Amniotic stem cell (primary cell): ENCODE data around the gene SLC38A9.

Source experiments
- DNase-seq: peaks from one replicate; lab custom pipeline; 2025; lab: John Stamatoyannopoulos, UW

The SLC38A9 gene

DNA sequence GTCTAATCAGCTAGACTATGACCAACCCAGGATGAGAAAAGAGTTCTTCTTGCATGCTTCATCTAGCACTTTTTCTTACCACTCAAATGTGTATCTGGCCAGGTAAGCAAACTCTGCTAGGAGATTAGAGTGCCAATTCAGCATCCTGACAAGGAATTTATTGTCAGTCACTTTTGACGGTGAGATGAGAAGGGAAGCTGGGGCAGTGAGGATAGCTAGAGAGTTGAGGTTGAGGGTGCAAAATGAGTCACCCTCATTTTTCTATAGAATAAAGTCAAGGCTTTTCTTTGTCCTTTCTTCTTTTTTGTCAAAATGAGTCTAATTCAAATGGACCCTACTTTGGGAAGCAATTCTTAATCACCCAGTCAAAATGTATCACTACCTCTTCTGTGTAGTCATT is 102.7 kb downstream of the SLC38A9 start:
- DNase-seq, result no peak

DNA sequence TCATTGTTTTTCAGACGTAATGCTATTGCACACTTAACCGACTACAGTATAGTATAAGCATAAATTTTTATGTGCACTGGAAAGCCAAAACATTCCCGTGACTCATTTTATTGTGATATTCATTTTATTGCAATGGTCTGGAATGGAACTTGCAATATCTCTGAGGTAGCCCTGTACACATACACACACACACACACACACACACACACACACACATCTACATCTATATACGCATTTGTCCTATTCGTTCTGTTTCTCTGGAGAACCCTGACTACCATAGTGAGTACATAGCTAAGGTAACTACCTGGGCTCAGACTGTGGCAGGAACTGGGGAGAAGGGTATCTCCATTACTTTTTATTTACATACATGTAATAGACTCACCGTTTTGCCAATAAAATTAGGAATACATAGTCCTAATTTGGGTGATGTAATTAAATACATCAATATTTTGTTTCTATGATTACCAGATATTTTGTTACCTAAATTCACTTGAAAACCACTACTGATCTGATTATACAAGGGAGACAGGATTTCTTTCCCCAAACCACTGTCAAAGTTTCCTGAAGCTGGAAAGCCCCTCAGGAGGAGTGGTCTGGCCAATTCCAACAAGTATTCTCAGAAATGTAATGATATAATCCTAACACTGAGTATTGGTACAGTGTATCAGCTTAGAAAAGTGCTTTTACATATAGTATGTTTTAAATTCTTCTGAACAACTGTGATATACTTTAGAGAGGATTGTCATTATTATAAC is 103.4 kb downstream of the SLC38A9 start:
- DNase-seq, result no peak

DNA sequence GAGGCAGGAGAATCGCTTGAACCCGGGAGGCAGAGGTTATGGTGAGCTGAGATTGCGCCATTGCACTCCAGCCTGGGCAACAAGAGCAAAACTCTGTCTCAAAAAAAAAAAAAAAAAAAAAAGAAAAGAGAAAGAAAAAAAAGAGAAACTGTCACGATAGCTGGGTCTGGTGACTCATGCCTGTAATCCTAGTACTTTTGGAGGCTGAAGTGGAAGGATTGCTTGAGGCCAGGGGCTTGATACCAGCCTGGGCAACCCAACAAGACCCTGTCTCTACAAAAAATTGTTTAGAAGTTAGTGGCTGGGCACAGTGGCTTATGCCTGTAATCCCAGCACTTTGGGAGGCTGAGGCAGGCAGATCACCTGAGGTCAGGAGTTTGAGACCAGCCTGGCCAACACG is 104.8 kb downstream of the SLC38A9 start:
- DNase-seq, result peak; percentile 16

DNA sequence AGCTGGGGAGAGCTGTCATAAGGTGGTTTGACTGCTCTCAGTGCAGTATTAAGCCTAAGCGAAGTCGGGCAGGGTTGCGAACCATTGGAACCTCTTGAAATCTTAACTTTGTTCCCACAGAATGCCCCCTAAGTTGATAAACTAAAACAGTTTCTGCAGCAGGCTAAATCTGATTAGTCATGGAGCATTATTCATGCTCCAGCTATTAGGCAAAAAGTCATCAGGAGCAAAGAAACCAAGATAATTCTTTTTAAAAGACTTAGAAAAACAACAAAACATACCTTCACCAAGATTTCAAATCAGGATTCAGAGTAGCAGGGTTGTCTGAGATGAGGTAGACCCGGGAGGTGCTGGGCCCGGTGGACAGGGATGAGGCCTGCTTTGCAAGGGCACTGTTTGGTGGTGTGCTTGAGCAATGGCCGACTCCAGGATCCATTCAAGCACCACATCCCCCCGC is 107.5 kb downstream of the SLC38A9 start:
- DNase-seq, result peak; percentile 14

DNA sequence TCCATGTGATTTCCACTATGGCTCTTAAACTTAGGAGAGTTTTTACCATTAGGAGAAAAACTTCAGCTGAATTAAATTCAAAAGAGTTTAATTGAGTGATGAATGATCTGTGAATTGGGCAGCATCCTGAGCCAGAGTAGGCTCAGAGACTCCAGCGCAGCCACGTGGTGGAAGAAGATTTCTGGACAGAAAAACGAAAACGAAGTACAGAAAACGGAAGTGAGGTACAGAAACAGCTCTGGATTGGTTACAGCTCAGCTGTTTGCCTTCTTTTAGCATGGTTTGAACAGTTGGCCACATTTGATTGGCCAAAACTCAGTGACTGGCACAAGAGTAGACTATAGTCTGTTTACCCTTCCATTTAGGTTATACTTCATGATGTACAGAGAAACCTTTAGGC is 108.2 kb downstream of the SLC38A9 start:
- DNase-seq, result no peak

DNA sequence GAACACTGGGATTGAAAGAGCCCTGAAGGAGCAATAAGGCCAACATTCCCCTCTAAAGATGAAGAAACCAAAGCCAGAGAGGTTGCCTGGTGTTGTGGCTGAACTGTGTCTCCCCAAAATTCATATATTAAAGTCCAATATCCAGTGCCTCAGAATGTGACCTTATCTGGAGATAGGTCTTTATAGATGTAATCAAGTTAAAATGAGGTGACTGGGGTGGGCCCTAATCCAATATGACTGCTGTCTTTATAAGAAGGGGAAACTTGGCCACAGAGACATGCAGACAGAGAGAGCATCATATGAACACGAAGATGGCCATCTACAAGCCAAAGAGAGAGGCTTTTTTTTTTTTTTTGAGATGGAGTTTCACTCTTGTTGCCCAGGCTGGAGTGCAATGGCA is 110.5 kb downstream of the SLC38A9 start:
- DNase-seq, result no peak

DNA sequence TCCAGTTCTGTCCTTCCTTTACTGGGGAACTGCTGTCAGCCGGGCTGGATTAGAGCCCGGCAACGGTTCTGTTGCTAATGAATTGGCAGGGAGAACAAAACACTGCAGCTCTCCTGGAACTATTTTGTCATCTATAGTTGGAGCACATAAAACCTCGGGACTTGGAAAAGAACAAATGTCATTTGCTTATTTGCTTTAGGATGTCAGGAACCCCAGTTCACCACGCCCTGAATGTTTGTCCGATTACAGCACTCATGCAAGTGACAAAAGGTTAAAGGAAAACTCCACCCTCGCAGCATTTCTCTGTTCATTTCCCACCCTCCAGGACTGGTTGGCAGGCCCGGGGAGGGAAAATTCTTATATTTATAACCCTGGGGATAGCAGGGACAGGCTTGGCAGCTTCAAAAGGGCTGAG is 110.9 kb downstream of the SLC38A9 start:
- DNase-seq, result peak; percentile 25

DNA sequence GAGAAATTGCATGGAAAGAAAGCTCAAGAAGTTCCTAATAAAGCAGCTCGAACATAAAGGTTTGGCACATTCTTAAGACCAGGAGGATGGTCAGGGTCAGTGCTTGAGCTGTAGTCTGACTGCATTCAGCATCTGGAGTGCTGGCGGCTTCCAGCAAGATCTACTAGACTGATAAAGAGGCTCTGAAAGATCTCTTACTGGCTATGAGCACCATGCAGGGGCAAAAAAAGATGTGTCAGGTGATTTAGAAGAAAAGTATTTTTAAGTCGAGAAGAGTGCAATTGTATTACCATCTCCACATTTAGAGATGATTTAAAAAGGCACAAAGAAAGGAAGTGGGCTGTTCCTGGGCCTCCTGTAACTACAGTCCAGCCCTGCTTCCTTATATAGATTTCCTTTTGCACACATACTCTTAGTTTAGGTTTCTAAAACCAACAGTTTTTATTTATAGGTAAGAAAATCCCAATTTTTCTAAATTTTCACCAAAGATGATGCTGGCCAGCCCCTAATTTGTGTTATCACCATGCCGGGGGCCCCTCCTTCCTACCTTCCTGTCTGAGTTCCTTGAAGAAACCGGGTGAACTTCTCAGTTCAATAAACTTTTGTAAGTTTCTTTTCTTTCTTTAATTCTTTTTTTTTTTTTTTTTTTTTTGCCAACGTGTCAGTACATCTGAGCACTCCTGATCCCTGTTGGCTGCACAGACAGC is 111.5 kb downstream of the SLC38A9 start:
- no peak for DNase-seq

DNA sequence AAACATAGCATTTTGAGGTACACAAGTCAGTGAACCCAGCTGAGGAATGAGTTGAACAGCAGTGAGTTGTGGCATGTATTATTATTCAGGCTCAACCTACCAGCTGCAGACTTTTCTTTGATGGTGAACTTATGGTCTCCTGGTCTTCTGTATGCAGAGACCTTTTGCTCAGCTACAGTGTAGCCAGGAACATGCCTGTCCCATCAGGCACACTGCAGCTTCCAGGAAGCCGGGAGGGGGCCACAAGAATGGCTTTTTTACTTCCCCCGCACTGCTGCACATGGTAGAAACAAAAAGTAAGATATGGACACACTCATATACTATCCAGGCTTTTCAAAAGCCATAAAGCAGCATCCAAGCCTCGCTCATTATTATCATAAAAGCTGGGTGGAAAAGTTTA is 112.0 kb downstream of the SLC38A9 start:
- DNase-seq, result no peak

DNA sequence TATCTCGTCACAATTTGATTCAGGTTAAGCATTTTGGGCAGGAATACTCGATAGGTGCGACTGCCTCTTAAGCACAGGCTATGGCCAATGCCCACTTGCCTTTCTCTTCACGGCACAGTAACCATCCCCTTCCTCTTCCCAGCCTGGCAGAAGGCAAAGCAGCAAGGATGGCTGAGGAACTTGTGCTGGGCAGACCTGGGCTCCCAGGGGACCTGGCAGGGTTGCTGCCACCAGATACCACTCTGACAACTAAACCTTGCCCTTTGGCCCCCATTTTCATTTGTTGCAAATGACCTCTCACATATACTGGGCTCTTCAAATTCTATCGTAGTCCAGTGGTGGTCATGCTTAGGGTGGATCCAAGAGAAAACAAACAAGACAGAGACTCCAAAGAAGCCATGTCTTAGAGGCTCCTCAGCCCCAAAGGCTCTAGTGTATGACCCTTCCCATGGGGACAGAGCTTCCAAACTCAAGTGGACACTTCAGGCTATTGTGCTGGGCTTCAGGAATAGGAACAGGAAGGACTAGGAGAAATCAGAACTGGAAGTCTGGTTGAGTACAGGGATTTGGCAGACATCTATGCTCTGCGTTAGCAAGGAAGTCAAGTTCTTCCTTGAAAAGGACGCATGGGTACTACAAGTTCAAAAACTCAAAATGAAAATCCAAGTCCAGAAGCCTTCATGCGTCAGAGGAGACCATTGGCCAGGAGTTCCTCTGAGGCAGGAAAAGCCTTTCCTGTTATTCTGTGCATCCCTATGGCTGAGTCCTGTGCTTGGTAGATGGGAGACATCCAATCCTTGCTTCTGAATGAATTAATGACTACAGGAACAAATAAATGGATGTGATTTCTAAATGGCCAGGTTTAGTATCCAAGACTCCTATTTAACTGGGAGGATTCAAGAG is 112.7 kb downstream of the SLC38A9 start:
- DNase-seq, result no peak

DNA sequence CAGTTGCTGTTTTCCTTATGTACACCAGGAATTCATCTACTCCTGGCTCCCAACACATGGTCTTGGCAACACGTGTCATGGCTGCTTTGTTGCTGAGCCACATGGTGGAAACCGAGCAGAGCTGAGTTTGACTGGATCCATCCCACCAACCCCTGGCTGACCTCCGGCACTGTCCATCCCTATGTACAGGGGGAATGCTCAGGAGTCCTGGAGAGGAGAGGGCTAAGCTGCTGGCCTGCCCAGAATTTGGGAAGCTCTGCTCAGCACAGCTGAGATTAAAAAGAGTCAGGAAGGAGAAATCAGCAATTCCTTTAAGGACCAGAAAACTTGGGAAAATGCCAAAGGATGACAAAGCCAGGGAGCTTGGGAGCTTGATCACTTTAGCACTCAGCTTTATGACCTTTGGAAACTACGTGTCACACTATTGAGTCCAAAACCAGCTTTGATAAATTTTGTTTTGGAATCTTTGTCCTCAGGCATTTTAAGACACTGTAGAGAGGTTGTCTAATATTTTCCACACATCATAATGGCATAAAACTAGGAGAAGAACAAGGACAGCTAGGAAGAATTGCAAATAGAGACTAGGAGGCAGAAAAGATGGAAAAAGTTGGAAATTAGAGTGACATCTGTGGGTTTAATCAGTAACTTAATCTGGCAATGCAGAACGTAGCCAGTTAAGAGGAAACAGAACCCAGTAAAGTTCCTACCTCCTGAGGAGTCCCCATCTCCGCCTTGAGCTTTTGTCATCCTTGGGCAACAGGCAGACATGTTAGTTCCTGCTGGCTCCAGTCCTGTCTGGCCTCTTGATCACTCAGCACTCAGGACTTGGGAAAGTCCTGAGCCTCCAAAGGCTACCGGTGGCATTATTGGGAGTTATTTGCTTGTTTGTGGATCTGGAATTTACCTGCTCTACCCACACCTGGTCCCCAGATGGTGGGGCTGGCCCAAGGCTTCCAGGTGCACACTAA is 114.8 kb downstream of the SLC38A9 start:
- peak; percentile 75 for DNase-seq

DNA sequence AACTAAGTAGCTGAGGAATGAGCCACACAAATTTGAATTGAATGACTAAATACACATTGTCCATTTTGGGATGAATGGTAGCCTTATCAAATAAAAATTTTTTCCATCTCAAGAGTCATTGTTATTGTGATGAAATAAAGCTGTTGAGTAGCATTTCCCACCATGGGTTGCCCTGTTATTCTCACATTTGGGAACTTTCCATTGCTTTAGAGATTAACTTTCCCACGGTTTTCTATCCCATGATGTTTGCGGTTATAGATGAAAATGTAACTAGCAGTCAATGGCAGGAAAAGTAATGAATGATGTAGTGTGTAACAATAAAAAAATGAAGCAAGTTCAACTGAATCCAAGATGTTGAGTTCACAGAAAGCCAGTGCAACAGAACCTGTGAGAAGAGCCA is 117.5 kb downstream of the SLC38A9 start:
- DNase-seq, result no peak

DNA sequence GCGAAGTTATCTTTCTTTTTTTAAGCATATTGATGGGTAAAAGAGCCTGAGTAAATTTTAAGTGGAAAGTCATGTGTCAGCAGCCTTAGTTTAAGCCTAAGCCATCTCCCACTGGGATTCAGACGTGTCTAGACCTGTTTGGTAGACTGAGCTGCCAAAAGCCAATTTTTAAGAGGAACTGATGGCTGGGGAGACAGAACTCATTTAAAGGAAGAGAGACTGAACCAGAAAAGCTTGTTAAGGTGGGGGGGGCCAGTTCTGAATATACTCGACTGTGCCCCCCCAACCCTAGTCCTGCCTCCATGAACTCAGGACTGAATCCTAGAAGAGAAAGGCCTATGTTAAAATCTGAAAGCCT is 119.0 kb downstream of the SLC38A9 start:
- no peak for DNase-seq

DNA sequence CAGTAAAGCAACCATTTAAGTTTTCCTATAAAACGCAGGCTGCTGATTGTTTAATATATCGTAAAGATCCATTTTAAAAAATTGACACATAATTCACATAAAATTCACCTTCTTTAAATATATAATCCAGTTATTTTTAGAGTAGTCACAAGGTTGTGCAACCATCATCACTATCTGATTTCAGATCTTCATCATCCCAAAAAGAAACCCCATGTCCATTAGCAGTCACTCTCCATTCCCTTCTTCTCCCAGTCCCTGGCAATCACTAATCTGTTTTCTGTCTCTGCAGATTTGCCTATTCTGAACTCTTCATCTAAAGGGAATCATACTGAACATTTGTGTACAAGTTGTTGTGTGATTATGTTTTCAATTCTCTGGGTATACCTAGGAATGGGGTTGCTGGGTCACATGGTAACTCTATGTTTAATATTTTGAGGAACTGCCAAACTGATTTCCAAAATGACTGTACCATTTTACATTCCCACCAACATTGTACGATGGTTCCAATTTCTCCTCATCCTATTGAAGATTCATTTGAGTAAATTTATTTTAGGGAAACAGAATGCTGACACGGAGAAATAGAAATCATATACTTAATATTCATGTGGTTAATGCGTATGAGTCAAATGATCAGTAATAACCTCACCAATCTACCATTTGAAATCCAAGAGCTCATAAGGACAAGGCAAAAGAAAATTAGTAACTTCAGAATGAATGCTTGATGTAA is 119.6 kb downstream of the SLC38A9 start:
- DNase-seq, result no peak

DNA sequence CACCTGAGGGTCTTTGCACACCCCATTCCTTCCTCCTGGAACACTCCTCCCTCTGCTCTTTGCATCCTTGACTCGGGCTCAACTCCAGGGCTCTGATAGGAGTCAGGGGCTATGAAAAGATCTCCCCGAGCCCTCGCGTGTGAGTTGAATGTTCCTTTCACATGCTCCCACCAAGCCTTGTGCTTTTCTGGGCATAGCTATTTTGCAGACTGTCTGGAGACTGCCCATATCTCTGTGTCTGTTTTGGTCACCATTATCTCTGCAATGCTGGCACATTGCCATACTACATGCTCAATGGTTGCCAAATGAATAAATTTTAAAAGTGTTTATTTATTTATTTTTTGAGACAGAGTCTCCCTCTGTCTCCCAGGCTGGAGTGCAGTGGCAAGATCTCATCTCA is 120.4 kb downstream of the SLC38A9 start:
- no peak for DNase-seq

DNA sequence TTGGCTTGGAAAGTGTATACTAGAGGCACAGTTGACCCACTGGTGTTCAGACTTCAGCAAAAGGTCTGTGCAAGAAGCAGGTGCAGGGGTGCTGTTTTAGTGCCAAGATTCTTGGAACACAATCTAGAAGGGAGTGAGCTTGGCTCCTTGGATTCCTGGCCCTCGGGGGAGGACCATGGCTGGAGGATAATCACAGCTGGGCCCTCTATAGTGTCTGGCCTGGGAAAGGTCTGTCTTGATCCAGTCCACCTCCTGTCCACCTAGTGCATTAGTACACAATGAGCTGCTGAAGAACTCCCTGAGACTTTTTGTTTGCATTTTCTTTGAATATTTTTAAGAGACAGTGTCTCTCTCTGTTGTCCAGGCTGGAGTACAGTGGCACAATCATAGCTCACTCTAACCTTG is 126.9 kb downstream of the SLC38A9 start:
- no peak for DNase-seq

DNA sequence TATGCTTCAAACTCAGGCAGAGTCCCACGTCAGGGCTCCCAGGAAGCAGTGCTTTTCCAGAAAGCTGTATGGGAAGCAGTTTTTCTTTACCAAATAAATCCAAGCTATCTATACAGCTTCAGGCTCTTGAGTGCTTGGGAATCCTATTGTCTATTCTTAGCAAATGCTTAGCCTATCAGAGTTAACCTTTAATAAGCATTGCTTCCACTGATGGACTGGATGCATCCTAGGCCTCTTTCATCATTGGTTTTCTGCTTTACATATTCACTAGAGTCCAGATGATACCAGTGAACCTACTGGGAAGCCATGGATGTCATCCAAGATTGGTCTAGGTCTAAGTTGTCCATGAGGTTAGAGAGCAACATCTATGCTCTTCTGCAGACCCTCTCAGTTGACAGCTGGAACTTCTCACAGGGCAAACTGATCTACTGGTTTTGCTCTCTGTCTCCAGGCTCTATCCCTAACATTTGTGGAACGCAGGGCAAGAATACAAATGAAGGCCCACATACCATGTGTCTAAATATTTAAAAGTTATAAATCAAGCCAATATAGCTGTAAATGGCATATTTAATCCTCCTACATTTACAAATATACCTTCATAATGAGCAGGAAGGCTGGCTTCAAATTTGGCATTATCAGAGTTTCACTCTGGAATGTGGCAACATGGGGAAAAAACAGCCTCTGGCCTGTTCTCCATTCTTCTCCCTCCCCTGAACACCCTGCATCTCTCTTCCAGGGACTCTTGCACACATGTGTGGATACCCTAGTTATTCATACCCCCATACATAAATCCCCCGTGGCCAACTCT is 127.5 kb downstream of the SLC38A9 start:
- no peak for DNase-seq

DNA sequence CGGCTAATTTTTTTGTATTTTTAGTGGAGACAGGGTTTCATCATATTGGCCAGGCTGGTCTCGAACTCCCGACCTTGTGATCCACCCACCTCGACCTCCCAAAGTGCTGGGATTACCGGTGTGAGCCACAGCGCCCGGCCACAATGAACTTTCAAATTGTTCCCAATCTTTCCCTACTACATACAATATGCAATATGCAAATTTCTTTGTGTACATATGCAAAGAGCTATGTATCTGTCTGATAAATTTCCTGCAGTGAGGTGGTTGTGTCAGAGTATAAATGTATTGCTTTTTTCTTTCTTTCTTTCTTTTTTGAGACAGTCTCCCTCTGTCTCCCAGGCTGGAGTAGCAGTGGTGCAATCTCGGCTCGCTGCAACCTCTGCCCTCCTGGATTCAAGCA is 128.5 kb downstream of the SLC38A9 start:
- DNase-seq, result no peak

DNA sequence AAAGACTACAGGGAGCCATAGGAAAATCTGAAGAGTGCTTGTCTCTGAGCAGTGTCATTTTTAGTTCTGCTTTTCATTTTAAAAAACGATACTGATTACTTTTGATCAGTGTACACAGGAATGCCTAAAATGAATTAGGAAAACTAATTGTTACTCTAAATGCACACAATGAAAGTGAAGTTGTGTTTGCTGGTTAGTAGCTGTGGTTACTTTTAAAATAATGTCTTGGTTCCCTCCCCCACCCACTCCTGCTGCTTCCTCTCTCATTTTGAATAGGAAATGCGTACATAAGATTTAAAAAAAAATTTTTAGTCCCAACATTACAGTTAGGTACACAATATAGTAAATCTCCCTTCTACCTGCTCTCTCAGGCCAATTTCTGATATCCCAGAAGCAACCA is 129.9 kb downstream of the SLC38A9 start:
- no peak for DNase-seq

DNA sequence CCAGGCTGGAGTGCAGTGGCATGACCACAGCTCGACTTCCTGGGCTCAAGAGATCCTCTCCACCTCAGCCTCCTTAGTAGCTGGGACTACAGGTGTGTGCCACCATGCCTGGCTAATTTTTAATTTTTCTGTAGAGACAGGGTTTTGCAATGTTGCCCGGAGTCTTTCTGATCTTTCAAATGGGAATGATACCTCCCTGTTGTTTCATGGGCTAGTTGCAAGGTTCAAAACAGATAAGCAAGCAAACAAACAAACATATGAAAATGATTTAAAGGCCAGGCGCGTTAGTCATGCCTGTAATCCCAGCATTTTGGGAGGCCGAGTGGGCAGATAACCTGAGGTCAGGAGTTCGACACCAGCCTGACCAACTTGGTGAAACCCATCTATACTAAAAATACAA is 132.1 kb downstream of the SLC38A9 start:
- DNase-seq, result no peak
